Neural progenitor cell (in vitro differentiated cells): ENCODE results near the gene SPSB3.

Source experiments
- CTCF ChIP-seq: fragments of 200-600 bp; sonication (generic); IDR thresholded peaks from 2 replicates; pipeline ENCODE4 v1.5.1; 2017; ENCODE audit warnings: antibody characterized with exemption, mild to moderate bottlenecking
- EZH2 ChIP-seq: fragments of 200-600 bp; sonication (generic); IDR thresholded peaks from 2 replicates; pipeline ENCODE4 v1.6.1; 2017; ENCODE audit warnings: antibody characterized with exemption, mild to moderate bottlenecking, moderate library complexity
- EZH2phosphoT487 ChIP-seq: fragments of 200-600 bp; sonication (generic); IDR thresholded peaks from 2 replicates; pipeline ENCODE4 v1.6.1; 2017; ENCODE audit warnings: antibody characterized with exemption

GRCh38 chr16:1794908-1795666 is 12.7 kb upstream of the SPSB3 start:
- no peak for TF ChIP-seq EZH2
- no peak for TF ChIP-seq CTCF
- no peak for TF ChIP-seq EZH2phosphoT487
